Mucosa of rectum (tissue), 2 donors: Measurements from ENCODE around the gene TNFAIP6.
"Not testable (repeated sequence)": the region's sequence is repeated elsewhere in the genome, so short reads cannot be mapped to it uniquely, and the experiment has no call there.

Experiments
- H3K27ac ChIP-seq, 2 donors: one replicate each; pipeline ENCODE4 v1.7.0; 2013; ENCODE audit warnings: inconsistent platforms in 2 of 2, low read depth in 2 of 2, low read length in 2 of 2
- H3K27me3 ChIP-seq, 2 donors: one replicate each; pipeline ENCODE4 v1.7.0; 2013; ENCODE audit warnings: low read length in 2 of 2; ENCODE audit not compliant: control insufficient read depth in 2 of 2, insufficient read depth in 2 of 2
- H3K36me3 ChIP-seq, 2 donors: one replicate each; pipeline ENCODE4 v1.7.0; 2013; ENCODE audit warnings: low read length in 2 of 2; ENCODE audit not compliant: control insufficient read depth in 2 of 2, insufficient read depth in 2 of 2
- H3K4me1 ChIP-seq, 2 donors: one replicate each; pipeline ENCODE4 v1.7.0; 2013; ENCODE audit warnings: low read length in 2 of 2, mild to moderate bottlenecking in 1 of 2; ENCODE audit not compliant: control insufficient read depth in 2 of 2, insufficient read depth in 2 of 2
- H3K4me3 ChIP-seq, 2 donors: one replicate each; pipeline ENCODE4 v1.7.0; 2013; ENCODE audit warnings: low read length in 2 of 2
- H3K9ac ChIP-seq, 2 donors: one replicate each; pipeline ENCODE4 v1.7.0; 2013; ENCODE audit warnings: low read length in 2 of 2, low read depth in 1 of 2, mild to moderate bottlenecking in 1 of 2
- H3K9me3 ChIP-seq, 2 donors: one replicate each; pipeline ENCODE4 v1.7.0; 2013; ENCODE audit warnings: low read length in 2 of 2; ENCODE audit not compliant: control insufficient read depth in 2 of 2
- donor health status: healthy.
- donor health status: Normal muscosa, but diverticular disease.

Gene TNFAIP6

DNA sequence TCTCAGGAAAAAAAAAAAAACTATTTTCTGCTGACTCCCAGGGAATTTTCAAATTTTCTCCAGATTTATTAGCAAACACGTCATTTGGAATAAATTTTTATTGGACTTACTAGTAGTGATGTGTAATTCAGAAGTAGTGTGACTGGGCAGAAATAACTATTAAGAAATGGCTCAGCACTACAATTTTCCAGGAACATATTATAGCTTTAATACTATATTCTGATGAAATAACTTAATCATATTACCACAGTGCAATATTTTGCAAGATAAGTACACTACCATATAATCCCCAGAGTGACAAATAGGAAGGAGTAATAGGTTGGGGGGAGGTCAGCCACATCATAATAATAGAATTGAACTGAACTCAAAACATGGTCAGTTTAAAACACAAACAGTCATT lies 19.7 kb upstream of the TNFAIP6 start:
- no peak overlapping the region for H3K9ac ChIP-seq
- no peaks in the 10 kb centered on the region for H3K36me3 ChIP-seq
- H3K4me1 ChIP-seq: no peaks in the 10 kb centered on the region
- no peaks in the 10 kb centered on the region for H3K27me3 ChIP-seq
- no peak overlapping the region for H3K27ac ChIP-seq
- no peak overlapping the region for H3K4me3 ChIP-seq
- no peaks in the 10 kb centered on the region for H3K9me3 ChIP-seq

DNA sequence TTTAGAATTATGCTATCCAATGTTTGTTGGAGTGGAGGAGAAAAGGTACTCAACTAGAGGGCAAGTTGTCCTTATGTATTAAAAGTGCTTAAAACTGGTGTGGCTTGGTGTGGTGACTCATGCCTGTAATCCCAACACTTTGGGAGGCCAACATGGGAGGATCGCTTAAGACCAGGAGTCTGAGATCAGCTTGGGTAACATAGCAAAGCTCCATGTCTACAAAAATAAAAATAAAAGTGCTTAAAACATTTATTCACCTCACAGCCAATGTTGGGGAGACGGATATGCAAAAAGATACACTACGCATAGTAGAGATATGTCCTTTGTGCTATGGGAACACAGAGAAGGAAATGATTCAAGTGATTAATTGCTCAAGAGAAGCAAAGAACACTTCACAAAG lies 19.3 kb upstream of the TNFAIP6 start:
- no peak overlapping the region for H3K27ac ChIP-seq
- no peaks in the 10 kb centered on the region for H3K36me3 ChIP-seq
- H3K9me3 ChIP-seq: no peaks in the 10 kb centered on the region
- no peaks in the 10 kb centered on the region for H3K27me3 ChIP-seq
- no peaks in the 10 kb centered on the region for H3K4me1 ChIP-seq
- H3K4me3 ChIP-seq: no peak overlapping the region
- H3K9ac ChIP-seq: no peak overlapping the region

DNA sequence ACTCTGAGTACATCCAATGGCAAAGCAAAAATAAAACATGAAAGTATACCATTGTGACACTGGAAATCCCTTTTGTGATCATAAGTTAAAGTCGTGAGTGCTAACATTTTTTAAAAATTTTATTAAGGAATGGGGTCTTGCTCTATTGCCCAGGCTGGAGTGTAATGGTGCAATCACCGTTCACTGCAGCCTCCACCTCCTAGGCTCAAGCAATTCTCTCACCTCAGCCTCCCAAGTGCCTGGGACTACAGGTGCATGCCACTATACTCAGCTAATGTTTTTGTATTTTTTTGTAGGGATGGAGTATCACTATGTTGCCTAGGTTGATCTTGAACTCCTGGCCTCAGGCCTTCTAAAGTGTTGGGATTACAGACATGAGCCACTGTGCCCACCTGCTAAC lies 14.3 kb upstream of the TNFAIP6 start:
- Histone ChIP-seq H3K36me3 (no peaks in the 10 kb centered on the region), H3K9me3 (no peaks in the 10 kb centered on the region), H3K4me3 (no peak overlapping the region), H3K4me1 (no peaks in the 10 kb centered on the region), H3K27ac (no peak overlapping the region), H3K9ac (no peak overlapping the region), H3K27me3 (no peaks in the 10 kb centered on the region)

DNA sequence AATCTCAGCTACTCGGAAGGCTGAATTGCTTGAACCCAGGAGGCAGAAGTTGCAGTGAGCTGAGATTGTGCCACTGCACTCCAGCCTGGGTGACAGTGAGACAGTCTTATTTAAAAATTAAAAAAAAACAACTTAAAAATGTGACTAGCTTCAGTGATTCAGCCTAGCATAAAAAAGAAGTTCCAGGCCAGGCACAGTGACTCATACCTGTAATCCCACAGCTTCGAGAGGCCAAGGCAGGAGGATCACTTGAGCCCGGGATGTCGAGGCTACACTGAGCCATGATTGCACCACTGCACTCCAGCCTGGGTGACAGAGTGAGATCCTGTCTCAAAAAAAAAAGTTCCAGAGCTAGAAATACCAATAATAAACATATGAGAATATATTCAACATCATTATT lies 13.2 kb upstream of the TNFAIP6 start:
- H3K4me1 ChIP-seq, H3K36me3 ChIP-seq, H3K9ac ChIP-seq, H3K27me3 ChIP-seq, H3K9me3 ChIP-seq, H3K27ac ChIP-seq, H3K4me3 ChIP-seq: not testable (repeated sequence)

DNA sequence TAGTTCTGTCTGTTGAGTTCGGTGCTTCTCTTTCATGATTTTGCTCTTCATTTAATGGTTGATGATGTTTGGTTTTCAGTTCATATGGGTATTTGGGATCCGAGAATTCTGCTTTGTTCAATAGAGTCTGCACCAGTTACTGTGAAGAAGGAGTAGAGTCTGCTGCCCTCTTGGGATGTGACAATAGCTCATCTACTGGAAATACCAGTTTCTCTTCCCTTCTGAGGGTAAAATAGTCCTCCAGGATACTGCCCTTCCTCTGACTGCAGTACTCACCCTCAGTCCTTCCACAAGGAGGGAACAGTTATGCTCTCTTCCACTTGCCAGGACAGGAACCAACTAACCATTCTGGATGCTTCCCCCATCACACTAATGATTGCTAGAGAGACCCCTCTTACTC lies 12.5 kb upstream of the TNFAIP6 start:
- Histone ChIP-seq H3K36me3 (no peaks in the 10 kb centered on the region), H3K27ac (no peak overlapping the region), H3K27me3 (no peaks in the 10 kb centered on the region), H3K4me3 (no peak overlapping the region), H3K4me1 (no peaks in the 10 kb centered on the region), H3K9ac (no peak overlapping the region), H3K9me3 (no peaks in the 10 kb centered on the region)

DNA sequence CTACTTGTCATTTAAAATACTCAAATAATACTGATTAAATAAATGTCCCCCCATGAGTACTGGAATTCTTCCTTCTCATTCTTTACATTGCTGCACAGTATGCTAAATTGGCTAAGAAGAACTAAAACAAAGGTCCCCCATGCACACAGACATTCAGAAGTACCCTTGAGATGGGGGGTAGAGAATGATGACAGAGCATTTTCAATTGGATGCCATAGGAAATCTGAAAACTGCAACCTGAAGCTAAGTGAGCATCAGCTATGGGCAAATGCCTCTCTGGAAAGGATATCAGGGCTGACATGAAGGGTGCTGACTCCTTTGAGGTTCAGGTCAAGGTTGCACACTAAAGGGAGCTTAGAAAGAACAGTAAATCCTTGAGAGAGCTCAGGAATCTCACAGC lies 10.1 kb upstream of the TNFAIP6 start:
- H3K36me3 ChIP-seq: no peaks in the 10 kb centered on the region
- no peaks in the 10 kb centered on the region for H3K9me3 ChIP-seq
- no peaks in the 10 kb centered on the region for H3K27me3 ChIP-seq
- H3K4me1 ChIP-seq: no peaks in the 10 kb centered on the region
- H3K27ac ChIP-seq: no peak overlapping the region
- no peak overlapping the region for H3K4me3 ChIP-seq
- H3K9ac ChIP-seq: no peak overlapping the region

DNA sequence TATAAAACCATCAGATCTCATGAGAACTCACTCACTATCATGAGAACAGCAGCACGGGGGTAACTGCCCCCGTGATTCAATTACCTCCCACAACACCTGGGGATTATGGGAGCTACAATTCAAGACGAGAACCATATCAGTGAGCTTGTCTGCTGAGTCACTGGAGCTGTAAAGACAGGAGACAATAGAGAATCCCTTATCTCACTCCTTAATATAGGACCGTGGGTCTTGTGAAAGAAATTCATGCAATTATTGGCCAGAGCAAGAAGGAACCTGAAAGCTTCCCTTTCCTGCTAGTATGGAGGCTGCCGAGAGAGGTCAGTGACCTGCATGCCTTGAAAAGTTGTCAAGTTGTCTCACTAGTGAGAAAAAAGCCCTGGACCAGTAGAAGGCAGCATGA lies 9.5 kb upstream of the TNFAIP6 start:
- no peak overlapping the region for H3K4me3 ChIP-seq
- H3K27me3 ChIP-seq: no peaks in the 10 kb centered on the region
- no peaks in the 10 kb centered on the region for H3K36me3 ChIP-seq
- no peaks in the 10 kb centered on the region for H3K9me3 ChIP-seq
- H3K27ac ChIP-seq: no peak overlapping the region
- no peaks in the 10 kb centered on the region for H3K4me1 ChIP-seq
- H3K9ac ChIP-seq: no peak overlapping the region

DNA sequence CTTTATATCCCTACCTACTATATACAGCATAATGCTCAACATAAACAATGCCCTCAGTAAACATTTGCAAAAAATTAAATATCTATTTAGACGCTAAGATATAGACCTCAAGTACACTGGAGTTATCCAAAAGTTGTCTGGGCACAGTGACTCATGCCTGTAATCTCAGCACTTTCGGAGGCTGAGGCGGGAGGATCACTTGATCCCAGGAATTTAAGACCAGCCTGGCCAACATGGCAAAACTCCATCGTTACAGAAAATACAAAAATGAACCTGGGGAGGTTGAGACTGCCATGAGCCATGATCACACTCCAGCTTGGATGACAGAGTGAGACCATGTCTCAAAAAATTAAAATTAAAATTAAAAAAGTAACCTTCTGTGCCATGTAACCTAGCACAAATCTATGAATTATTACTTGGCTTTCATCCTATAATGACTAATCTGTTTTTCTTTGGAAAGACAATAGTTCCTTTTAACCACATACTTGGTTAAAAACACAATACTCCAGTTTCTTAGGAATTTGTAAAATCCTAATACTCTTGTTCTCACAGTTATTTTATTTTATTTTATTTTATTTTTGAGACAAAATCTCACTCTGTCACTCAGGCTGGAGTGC lies 6.7 kb upstream of the TNFAIP6 start:
- H3K4me1 ChIP-seq: no peaks in the 10 kb centered on the region
- no peak overlapping the region for H3K9ac ChIP-seq
- H3K4me3 ChIP-seq: no peak overlapping the region
- H3K36me3 ChIP-seq: no peaks in the 10 kb centered on the region
- H3K9me3 ChIP-seq: no peaks in the 10 kb centered on the region
- H3K27me3 ChIP-seq: no peaks in the 10 kb centered on the region
- no peak overlapping the region for H3K27ac ChIP-seq

DNA sequence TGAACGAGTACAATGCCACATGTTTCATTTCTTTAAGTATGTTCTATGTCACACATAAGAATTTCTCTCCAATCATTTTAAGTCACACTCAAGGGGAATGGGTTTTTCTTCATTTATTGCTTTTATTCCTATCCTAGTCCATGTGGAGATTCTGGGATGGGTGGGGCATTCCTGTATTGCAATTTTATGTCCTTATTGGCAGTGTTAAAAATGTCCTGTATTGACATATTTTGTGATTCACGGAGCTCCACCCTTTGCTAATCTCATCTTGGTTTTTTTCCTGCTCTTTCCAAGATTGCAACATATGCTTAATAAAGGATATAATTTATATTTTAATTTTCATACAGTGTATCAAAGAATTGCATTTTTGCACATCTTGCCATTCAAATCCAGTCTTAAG lies 3.4 kb upstream of the TNFAIP6 start:
- Histone ChIP-seq H3K9me3 (no peaks in the 10 kb centered on the region), H3K36me3 (no peaks in the 10 kb centered on the region), H3K4me1 (no peaks in the 10 kb centered on the region), H3K27ac (no peak overlapping the region), H3K27me3 (no peaks in the 10 kb centered on the region), H3K9ac (no peak overlapping the region), H3K4me3 (no peak overlapping the region)

DNA sequence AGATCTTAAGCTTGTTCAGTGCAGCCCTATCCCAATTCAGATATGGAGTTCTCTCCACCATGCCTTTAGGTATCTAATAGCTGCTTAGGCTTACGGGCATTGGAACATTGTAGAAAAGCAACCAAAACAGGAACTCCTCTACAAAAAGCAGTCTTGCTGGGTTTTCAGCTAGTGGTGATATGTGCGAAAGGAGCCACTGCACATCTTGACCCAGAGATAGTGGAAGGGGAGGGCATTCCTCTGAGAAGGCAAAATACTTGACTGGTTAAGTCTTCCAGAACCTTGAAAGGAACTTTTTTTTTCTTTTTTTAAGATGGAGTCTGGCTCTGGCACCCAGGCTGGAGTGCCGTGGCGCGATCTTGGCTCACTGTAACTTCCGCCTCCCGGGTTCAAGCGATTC lies 2.6 kb upstream of the TNFAIP6 start:
- Histone ChIP-seq H3K9me3 (no peaks in the 10 kb centered on the region), H3K4me1 (no peaks in the 10 kb centered on the region), H3K4me3 (no peak overlapping the region), H3K27ac (no peak overlapping the region), H3K9ac (no peak overlapping the region), H3K36me3 (no peaks in the 10 kb centered on the region), H3K27me3 (no peaks in the 10 kb centered on the region)
